Glutamatergic neuron (in vitro differentiated cells): ENCODE measurements around the gene ESYT2. TPM values are rescaled to one million over a fixed set of nuclear protein-coding genes. Genes with fewer than 3 reads are reported as not detected.

ENCODE experiments used
- DNase-seq: peaks from one replicate; pipeline ENCODE4 v3.0.0; 2022
- H3K27ac Mint-ChIP-seq: one replicate; pipeline ENCODE4 v1.8.0; 2020; ENCODE audit warnings: mild to moderate bottlenecking, mixed read lengths, inconsistent platforms; ENCODE audit not compliant: unreplicated experiment
- H3K27me3 Mint-ChIP-seq: one replicate; pipeline ENCODE4 v1.8.0; 2020; ENCODE audit warnings: mild to moderate bottlenecking, moderate library complexity, mixed read lengths, inconsistent platforms; ENCODE audit not compliant: unreplicated experiment
- H3K36me3 Mint-ChIP-seq: one replicate; pipeline ENCODE4 v1.8.0; 2020; ENCODE audit warnings: mild to moderate bottlenecking, mixed read lengths, inconsistent platforms; ENCODE audit not compliant: unreplicated experiment
- H3K4me1 Mint-ChIP-seq: one replicate; pipeline ENCODE4 v1.8.0; 2020; ENCODE audit warnings: mild to moderate bottlenecking, low read depth, mixed read lengths, inconsistent platforms; ENCODE audit not compliant: unreplicated experiment
- H3K4me3 Mint-ChIP-seq: one replicate; pipeline ENCODE4 v1.8.0; 2020; ENCODE audit warnings: mild to moderate bottlenecking, mixed read lengths, inconsistent platforms; ENCODE audit not compliant: unreplicated experiment
- H3K9me3 Mint-ChIP-seq: one replicate; pipeline ENCODE4 v1.8.0; 2020; ENCODE audit warnings: mild to moderate bottlenecking, moderate library complexity, mixed read lengths, inconsistent platforms; ENCODE audit not compliant: unreplicated experiment
- CTCF ChIP-seq: fragments of 200-600 bp; sonication (generic); IDR thresholded peaks from one replicate; pipeline ENCODE4 v1.5.0; 2021; ENCODE audit not compliant: partially characterized antibody, unreplicated experiment
- total RNA-seq: library from RNA; stranded (reverse); fragmentation: NEBNext Ultra II Directional; extraction: Animal tissue kit (Norgen Biotek cat#: 25700); gene quantifications from one replicate; pipeline ENCODE4 v1.2.1, GENCODE V29; 2021; ENCODE audit not compliant: unreplicated experiment

The ESYT2 gene
- total RNA-seq, 1 donor from 2014 or later = 41.9 TPM

DNA sequence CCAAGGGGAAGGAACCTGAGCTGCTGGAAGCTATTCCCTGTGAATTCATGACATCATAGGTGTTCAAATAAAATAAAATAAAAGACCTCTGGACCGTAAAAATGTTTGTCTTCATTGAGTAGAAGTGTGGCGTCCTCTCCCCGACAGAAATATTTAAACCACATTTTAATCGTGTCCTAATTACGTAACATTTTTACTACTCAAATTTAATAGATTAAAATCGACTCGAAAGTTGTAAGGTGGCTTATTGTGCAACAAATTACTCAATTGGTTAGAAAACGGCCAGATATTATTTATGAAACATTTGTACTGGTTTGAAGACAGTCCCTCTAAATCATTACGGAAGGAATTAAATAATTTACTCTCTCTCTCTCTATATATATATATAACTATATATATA, 109.2 kb downstream of the ESYT2 start:
- H3K36me3 Mint-ChIP-seq = peaks cover 4% of the 10 kb centered on the region
- H3K9me3 Mint-ChIP-seq = peaks cover 3% of the 10 kb centered on the region
- no peak overlapping the region for H3K27ac Mint-ChIP-seq
- TF ChIP-seq CTCF = no peak
- H3K4me3 Mint-ChIP-seq = no peak overlapping the region
- no peaks in the 10 kb centered on the region for H3K4me1 Mint-ChIP-seq
- H3K27me3 Mint-ChIP-seq = peaks cover 4% of the 10 kb centered on the region
- no peak for DNase-seq

GRCh38 chr7:158716802-158717201, 112.5 kb downstream of the ESYT2 start:
- DNase-seq = no peak
- no peak overlapping the region for H3K27ac Mint-ChIP-seq
- peaks cover 2% of the 10 kb centered on the region for H3K9me3 Mint-ChIP-seq
- H3K4me3 Mint-ChIP-seq = no peak overlapping the region
- no peak for TF ChIP-seq CTCF
- no peaks in the 10 kb centered on the region for H3K36me3 Mint-ChIP-seq
- H3K4me1 Mint-ChIP-seq = no peaks in the 10 kb centered on the region
- no peaks in the 10 kb centered on the region for H3K27me3 Mint-ChIP-seq

DNA sequence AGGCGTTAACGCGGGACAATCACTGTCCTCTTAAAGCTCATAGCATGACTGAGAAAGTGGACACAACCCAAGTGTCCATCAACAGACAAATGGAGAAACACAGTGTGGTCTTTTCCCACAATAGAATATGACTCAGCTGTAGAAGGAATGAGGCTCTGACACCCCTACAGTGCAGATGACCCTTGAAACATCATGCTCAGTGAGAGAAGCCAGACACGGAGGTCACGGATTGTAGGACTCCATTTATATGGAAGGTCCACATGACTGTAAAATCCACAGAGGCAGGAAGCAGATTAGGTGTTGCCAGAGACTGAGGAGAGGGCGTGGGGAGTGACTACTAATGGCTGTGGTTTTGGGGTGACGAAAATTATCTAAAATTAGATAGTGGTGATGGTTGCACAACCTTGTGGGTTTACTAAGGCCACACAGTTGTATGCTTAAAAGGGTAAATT, 118.6 kb downstream of the ESYT2 start:
- Mint-ChIP-seq H3K9me3 (peaks cover 8% of the 10 kb centered on the region), H3K36me3 (peaks cover 5% of the 10 kb centered on the region), H3K27me3 (peaks cover 3% of the 10 kb centered on the region), H3K4me1 (peaks cover 4% of the 10 kb centered on the region), H3K4me3 (no peak overlapping the region), H3K27ac (no peak overlapping the region)
- no peak for DNase-seq
- TF ChIP-seq CTCF = no peak

DNA sequence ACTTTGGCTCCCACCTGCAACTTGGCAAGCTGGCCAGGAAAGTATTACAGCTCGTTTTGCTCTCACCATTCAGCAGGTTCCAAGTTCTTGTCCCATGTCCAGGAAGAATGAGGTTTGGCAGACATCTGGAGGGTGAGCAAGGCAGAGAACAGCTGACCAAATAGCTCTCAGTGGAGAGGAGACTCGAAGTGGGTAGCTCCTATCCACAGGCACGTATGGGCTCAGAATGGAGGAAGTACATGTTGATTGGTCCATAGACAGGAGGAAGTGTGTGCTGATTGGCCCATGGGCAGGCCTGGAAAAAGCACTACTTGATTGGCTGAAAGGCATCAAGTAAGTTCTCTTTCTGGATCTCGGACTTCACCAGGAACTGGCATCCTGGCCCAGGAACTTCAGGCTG, 121.7 kb downstream of the ESYT2 start:
- Mint-ChIP-seq H3K4me3 (no peak overlapping the region), H3K36me3 (peaks cover 5% of the 10 kb centered on the region), H3K4me1 (peaks cover 11% of the 10 kb centered on the region), H3K9me3 (peaks cover 10% of the 10 kb centered on the region), H3K27me3 (peaks cover 12% of the 10 kb centered on the region), H3K27ac (no peak overlapping the region)
- TF ChIP-seq CTCF = no peak
- no peak for DNase-seq

DNA sequence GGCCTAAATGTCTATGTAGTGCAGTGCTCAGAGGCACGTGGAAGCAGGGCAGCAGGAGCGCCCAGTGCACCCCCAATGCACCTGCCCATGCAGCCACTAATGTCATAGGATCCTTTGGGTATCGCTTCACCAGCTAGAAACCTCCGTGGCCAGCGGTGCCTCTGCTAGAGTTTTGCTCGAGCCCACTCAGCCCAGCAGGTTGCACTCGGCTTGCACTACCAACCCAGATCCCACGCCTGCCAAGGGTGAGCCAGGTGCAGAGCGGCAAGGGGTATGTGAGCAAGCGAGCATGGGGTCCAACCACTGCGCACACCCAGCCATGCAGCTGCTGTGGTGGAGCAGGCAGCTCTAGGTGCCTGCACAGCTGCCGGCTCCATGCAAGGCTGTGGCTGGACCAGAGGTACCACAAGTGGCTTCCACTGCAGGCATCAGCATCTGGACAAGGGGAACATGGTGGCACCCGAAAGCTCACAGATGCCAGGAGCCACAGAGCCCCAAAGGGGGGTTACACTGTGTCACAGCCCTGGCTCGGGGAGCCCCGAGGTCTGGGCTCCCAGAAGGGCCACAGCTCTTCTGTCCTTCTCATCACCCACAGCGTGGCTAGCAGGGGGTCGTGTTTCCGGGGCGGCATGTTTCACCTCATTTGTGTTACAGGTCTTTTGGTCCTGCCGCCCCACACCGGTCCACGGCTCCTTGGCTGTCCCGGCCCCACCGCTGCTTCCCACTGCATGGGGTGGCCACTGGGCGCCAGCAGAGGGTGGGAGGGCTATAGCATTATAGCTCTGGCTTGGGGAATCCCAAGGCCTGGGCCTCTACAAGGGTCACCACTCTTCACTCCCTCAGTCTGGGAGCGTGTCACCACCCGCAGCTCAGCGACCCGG, 122.4 kb downstream of the ESYT2 start:
- Mint-ChIP-seq H3K27me3 (peaks cover 12% of the 10 kb centered on the region), H3K9me3 (peaks cover 10% of the 10 kb centered on the region), H3K4me3 (no peak overlapping the region), H3K36me3 (peaks cover 5% of the 10 kb centered on the region), H3K4me1 (peaks cover 14% of the 10 kb centered on the region), H3K27ac (no peak overlapping the region)
- no peak for TF ChIP-seq CTCF
- DNase-seq = no peak
